Colonic mucosa (tissue), 4 donors: ENCODE data around the gene ZNF280B. TPM values are rescaled to one million over a fixed set of nuclear protein-coding genes. Genes with fewer than 3 reads are reported as not detected.

Experiments
- DNase-seq: peaks from one replicate; pipeline ENCODE4 v3.0.0-alpha.2; 2020
- H3K27ac ChIP-seq: fragments of 200-600 bp; one replicate; pipeline ENCODE4 v1.8.0; 2021
- H3K27me3 ChIP-seq: fragments of 200-600 bp; one replicate; pipeline ENCODE4 v1.8.0; 2021
- H3K36me3 ChIP-seq: fragments of 200-600 bp; one replicate; pipeline ENCODE4 v1.8.0; 2021
- H3K4me1 ChIP-seq: fragments of 200-600 bp; one replicate; pipeline ENCODE4 v1.8.0; 2021; ENCODE audit warnings: mild to moderate bottlenecking
- H3K4me3 ChIP-seq: fragments of 200-600 bp; one replicate; pipeline ENCODE4 v1.8.0; 2021
- H3K9ac ChIP-seq, 2 donors: one replicate each; pipeline ENCODE4 v1.7.0; 2013; ENCODE audit warnings: control low read depth in 2 of 2, low read depth in 2 of 2, low read length in 2 of 2
- H3K9me3 ChIP-seq: fragments of 200-600 bp; one replicate; pipeline ENCODE4 v1.8.0; 2021
- intact Hi-C: fragments of 100-400 bp; cut with DNase I; formaldehyde crosslinking; loops from one replicate; pipeline ENCODE4 v1.14.1; 2022
- total RNA-seq, 2 donors: library from RNA; stranded (reverse); fragmentation: NEBNext Ultra II Directional in 1 of 2; extraction: Animal tissue kit (Norgen Biotek cat#: 25700) in 1 of 2; gene quantifications; one replicate each; pipeline ENCODE4 v1.2.1, GENCODE V29; 2021
- TF ChIP-seq, protein P1 (sequence below): fragments of 200-600 bp; IDR thresholded peaks from one replicate; pipeline ENCODE4 v1.8.0; 2022; ENCODE audit warnings: antibody characterized with exemption, mild to moderate bottlenecking
- donor health status: healthy.
- donor health status: DM: no; HTN: no; CAD: no.
- donor health status: DM: no; HTN: no; CAD: no.

ZNF280B gene
- total RNA-seq, 2 donors from 2014 or later, result 0.96 to 1.1 TPM

DNA sequence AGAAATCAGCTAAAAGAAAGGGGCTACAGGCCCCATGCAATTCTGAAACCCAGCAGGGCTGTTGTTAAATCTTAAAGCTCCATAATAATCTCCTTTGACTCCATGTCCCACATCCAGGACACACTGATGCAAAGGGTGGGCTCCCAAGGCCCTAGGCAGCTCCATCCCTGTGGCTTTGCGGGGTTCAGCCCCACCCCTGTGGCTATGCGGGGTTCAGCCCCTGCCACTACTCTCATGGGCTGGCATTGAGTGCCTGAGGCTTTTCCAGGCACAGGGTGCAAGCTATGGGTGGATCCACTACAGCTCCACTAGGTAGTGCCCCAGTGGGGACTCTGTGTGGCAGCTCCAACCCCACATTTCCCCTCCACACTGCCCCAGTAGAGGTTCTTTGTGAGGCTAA, 20.2 kb upstream of the ZNF280B start:
- Histone ChIP-seq H3K27me3 (no peaks in the 10 kb centered on the region), H3K4me1 (no peaks in the 10 kb centered on the region), H3K9me3 (no peaks in the 10 kb centered on the region), H3K27ac (no peak overlapping the region), H3K4me3 (no peak overlapping the region), H3K36me3 (no peaks in the 10 kb centered on the region), H3K9ac (no peak overlapping the region)
- DNase-seq, result no peak
- TF ChIP-seq, protein P1, sequence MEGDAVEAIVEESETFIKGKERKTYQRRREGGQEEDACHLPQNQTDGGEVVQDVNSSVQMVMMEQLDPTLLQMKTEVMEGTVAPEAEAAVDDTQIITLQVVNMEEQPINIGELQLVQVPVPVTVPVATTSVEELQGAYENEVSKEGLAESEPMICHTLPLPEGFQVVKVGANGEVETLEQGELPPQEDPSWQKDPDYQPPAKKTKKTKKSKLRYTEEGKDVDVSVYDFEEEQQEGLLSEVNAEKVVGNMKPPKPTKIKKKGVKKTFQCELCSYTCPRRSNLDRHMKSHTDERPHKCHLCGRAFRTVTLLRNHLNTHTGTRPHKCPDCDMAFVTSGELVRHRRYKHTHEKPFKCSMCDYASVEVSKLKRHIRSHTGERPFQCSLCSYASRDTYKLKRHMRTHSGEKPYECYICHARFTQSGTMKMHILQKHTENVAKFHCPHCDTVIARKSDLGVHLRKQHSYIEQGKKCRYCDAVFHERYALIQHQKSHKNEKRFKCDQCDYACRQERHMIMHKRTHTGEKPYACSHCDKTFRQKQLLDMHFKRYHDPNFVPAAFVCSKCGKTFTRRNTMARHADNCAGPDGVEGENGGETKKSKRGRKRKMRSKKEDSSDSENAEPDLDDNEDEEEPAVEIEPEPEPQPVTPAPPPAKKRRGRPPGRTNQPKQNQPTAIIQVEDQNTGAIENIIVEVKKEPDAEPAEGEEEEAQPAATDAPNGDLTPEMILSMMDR, result no peak
- intact Hi-C loops, result no loop called here

DNA sequence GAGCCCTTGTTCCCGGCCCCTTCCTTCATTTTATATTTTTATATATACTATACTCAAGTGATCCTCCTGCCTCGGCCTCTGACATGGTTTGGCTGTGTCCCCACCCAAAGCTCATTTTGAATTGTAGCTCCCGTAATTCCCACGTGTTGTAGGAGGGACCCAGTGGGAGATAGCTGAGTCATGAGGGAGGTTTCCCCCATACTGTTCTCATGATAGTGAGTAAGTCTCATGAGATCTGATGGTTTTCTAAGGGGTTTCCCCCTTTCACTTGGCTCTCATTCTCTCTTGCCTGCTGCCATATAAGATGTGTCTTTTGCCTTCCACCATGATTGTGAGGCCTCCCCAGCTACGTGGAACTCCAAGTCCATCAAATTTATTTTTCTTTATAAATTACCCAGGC, 18.8 kb upstream of the ZNF280B start:
- no peaks in the 10 kb centered on the region for H3K27me3 ChIP-seq
- TF ChIP-seq, protein P1, result no peak
- intact Hi-C loops, result no loop called here
- no peak for DNase-seq
- no peaks in the 10 kb centered on the region for H3K36me3 ChIP-seq
- no peaks in the 10 kb centered on the region for H3K4me1 ChIP-seq
- no peak overlapping the region for H3K27ac ChIP-seq
- H3K9me3 ChIP-seq, result no peaks in the 10 kb centered on the region
- H3K4me3 ChIP-seq, result no peak overlapping the region
- H3K9ac ChIP-seq, result no peak overlapping the region

DNA sequence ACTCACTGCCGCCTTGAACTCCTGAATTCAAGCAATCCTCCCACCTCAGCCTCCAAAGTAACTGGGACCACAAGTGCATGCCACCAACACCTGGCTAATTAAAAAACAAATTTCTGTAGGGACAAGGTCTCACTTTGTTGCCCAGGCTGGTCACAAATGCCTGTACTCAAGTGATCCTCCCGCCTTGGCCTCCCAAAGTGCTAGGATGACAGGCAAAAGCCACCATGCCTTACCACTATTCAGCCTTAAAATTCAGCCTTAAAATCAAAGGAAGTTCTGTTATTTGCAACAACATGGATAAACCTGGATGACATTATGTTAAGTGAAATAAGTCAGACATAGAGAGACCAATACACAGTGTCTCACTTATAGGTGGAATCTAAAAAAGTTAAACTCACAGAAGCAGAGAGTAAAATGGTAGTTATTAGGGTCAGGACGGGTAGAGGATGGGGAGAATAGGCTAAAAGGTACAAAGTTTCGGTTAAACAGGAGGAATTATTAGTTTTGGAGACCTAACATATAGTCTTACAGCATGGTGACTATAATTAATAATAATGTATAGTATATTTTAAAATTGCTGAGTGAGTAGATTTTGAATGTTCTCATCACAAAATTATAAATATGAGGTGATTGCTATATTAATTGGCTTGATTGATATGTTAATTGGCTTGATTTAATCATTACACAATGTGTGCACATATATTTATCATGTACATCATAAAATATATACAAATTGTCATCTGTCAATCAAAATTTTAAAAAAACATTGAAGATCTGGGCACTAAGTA, 17.8 kb upstream of the ZNF280B start:
- Histone ChIP-seq H3K27me3 (no peaks in the 10 kb centered on the region), H3K4me1 (no peaks in the 10 kb centered on the region), H3K4me3 (no peak overlapping the region), H3K36me3 (no peaks in the 10 kb centered on the region), H3K27ac (no peak overlapping the region), H3K9ac (no peak overlapping the region), H3K9me3 (no peaks in the 10 kb centered on the region)
- intact Hi-C loops, result no loop called here
- no peak for DNase-seq
- TF ChIP-seq, protein P1, result no peak

DNA sequence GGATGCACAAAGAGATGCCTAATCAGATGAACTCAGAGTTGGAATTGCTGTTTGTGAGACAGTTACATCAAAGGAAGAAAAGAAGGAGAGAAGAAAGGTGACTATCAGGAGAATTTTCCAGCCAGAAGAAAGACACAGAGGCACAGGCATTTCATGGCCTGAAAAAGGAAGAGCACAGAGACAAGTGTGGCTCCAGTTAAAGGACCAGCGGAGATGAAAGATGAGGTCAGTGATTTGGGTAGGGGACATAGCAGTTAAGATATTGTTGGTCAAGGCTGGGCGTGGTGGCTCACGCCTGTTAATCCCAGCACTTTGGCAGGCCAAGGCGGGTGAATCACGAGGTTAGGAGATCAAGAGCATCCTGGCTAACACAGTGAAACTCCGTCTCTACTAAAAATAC, 15.0 kb upstream of the ZNF280B start:
- H3K9me3 ChIP-seq, result no peaks in the 10 kb centered on the region
- H3K27ac ChIP-seq, result no peak overlapping the region
- no peak for DNase-seq
- TF ChIP-seq, protein P1, result no peak
- intact Hi-C loops, result no loop called here
- H3K9ac ChIP-seq, result no peak overlapping the region
- no peaks in the 10 kb centered on the region for H3K36me3 ChIP-seq
- H3K4me3 ChIP-seq, result no peak overlapping the region
- no peaks in the 10 kb centered on the region for H3K27me3 ChIP-seq
- H3K4me1 ChIP-seq, result no peaks in the 10 kb centered on the region

DNA sequence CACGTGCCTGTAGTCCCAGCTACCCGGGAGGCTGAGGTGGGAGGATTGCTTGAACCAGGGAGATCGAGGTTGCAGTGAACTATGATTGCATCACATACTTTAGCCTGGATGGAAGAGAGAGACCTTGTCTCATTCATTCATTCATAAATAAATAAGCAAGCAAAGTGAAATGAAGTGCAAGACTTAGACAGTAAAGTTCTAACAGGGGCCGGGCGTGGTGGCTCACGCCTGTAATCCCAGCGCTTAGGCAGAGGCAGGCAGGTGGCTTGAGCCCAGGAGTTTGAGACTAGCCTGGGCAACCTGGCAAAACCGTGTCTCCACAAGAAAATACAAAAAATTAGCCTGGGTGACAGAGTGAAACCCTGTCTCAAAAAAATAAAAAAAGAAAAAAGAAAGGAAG, 13.1 kb upstream of the ZNF280B start:
- intact Hi-C loops, result no loop called here
- TF ChIP-seq, protein P1, result no peak
- no peaks in the 10 kb centered on the region for H3K9me3 ChIP-seq

More for the DNA sequence above, 13.1 kb upstream of the ZNF280B start:
- Histone ChIP-seq H3K27me3 (no peaks in the 10 kb centered on the region), H3K4me1 (no peaks in the 10 kb centered on the region), H3K27ac (no peak overlapping the region), H3K36me3 (no peaks in the 10 kb centered on the region), H3K9ac (no peak overlapping the region), H3K4me3 (no peak overlapping the region)
- DNase-seq, result no peak
